GM19043 (cell line): ENCODE data around the gene RUNX1.

Experiments used
- ATAC-seq: cut with Tn5 transposase; IDR thresholded peaks from one replicate; pipeline ENCODE4 v1.9.1; 2021; ENCODE audit warnings: low read depth; ENCODE audit not compliant: unreplicated experiment

The RUNX1 gene

GRCh38 chr21:34932233-34932632 lies 116.9 kb downstream of the RUNX1 start:
- no peak for ATAC-seq

- no peak for ATAC-seq
Measured at GRCh38 chr21:34930971-34931370, 118.1 kb downstream of the RUNX1 start.

GRCh38 chr21:34928637-34929036 lies 120.5 kb downstream of the RUNX1 start:
- ATAC-seq, result no peak

GRCh38 chr21:34927992-34928391 lies 121.1 kb downstream of the RUNX1 start:
- ATAC-seq, result no peak

GRCh38 chr21:34926803-34927467 lies 122.2 kb downstream of the RUNX1 start:
- ATAC-seq, result no peak

GRCh38 chr21:34925597-34925996 lies 123.5 kb downstream of the RUNX1 start:
- ATAC-seq, result no peak

- no peak for ATAC-seq
Measured at GRCh38 chr21:34924771-34925419, 124.2 kb downstream of the RUNX1 start.

- ATAC-seq, result no peak
Measured at GRCh38 chr21:34924194-34924593, 124.9 kb downstream of the RUNX1 start.

- ATAC-seq, result no peak
Measured at GRCh38 chr21:34923626-34924025, 125.5 kb downstream of the RUNX1 start.

- no peak for ATAC-seq
Measured at GRCh38 chr21:34923202-34923601, 125.9 kb downstream of the RUNX1 start.

GRCh38 chr21:34922479-34922878 lies 126.6 kb downstream of the RUNX1 start:
- ATAC-seq, result no peak

- no peak for ATAC-seq
Measured at GRCh38 chr21:34921151-34921550, 128.0 kb downstream of the RUNX1 start.

- ATAC-seq, result no peak
Measured at GRCh38 chr21:34919406-34919805, 129.7 kb downstream of the RUNX1 start.

GRCh38 chr21:34916446-34916845 lies 132.7 kb downstream of the RUNX1 start:
- no peak for ATAC-seq

GRCh38 chr21:34915364-34915841 lies 133.7 kb downstream of the RUNX1 start:
- ATAC-seq, result no peak

- ATAC-seq, result no peak
Measured at GRCh38 chr21:34914239-34914638, 134.9 kb downstream of the RUNX1 start.

- no peak for ATAC-seq
Measured at GRCh38 chr21:34913811-34914210, 135.3 kb downstream of the RUNX1 start.

- ATAC-seq, result no peak
Measured at GRCh38 chr21:34912022-34912945, 136.8 kb downstream of the RUNX1 start.

- no peak for ATAC-seq
Measured at GRCh38 chr21:34911360-34911759, 137.7 kb downstream of the RUNX1 start.

- no peak for ATAC-seq
Measured at GRCh38 chr21:34910396-34910795, 138.7 kb downstream of the RUNX1 start.
